ENCODE measurements around the gene DEFB124.
"Not testable (repeated sequence)": the region's sequence is repeated elsewhere in the genome, so short reads cannot be mapped to it uniquely, and the experiment has no call there.

DEFB124 gene, protein sequence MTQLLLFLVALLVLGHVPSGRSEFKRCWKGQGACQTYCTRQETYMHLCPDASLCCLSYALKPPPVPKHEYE

DNA sequence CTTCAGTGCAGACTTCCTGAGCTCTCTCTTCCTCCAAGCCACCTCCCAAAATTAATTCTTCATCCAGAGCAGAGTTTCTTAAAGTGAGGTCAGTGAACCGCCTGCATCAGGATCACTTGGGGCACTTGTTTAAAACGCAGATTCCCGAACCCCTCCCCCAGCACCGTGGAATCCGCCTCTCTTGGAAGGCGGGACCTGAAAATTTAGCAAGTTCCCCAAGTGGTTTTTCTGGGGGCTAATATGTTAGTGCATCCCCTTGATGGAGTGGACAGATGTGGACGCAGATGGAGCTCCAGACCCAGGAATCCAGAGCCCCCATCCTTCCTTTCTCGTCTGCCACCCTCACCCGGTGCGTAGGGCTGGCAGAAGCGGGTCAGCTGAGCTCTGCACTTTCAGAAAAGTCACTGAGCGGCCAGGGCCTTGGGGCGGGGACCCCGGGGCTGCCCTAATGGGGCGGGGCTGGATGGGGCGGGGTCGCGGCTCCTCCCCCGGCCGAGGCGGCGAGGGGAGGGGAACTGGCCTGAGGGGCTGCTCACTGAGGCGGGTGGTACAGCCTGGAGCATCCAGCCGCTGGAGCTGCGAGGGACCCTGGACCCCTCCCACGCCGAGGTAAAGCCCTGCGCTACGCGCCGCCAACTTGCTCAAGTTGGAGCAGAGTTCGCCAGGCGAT is at the start of gene DEFB124, which contains the start of gene REM1:
Gene DEFB124 (minus strand): TSS at position 370 of the 670 bp plus-strand sequence. CDS start 2,114 bp downstream, outside the sequence.
Gene REM1 (plus strand): TSS at position 531 of the 670 bp plus-strand sequence. CDS start 1,158 bp downstream, outside the sequence.
- in situ Hi-C loops (cut with MboI; ENCODE audit: low sequenced_read_pairs, unreplicated experiment): no loop called here
- no peak for DNase-seq (ENCODE audit: low spot score)
- TF ChIP-seq, protein P1, sequence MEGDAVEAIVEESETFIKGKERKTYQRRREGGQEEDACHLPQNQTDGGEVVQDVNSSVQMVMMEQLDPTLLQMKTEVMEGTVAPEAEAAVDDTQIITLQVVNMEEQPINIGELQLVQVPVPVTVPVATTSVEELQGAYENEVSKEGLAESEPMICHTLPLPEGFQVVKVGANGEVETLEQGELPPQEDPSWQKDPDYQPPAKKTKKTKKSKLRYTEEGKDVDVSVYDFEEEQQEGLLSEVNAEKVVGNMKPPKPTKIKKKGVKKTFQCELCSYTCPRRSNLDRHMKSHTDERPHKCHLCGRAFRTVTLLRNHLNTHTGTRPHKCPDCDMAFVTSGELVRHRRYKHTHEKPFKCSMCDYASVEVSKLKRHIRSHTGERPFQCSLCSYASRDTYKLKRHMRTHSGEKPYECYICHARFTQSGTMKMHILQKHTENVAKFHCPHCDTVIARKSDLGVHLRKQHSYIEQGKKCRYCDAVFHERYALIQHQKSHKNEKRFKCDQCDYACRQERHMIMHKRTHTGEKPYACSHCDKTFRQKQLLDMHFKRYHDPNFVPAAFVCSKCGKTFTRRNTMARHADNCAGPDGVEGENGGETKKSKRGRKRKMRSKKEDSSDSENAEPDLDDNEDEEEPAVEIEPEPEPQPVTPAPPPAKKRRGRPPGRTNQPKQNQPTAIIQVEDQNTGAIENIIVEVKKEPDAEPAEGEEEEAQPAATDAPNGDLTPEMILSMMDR (IDR thresholded peaks at IDR 0.05; ENCODE audit: borderline replicate concordance, control extremely low read depth, extremely low read depth, insufficient read depth, missing control alignments): no peak

DNA sequence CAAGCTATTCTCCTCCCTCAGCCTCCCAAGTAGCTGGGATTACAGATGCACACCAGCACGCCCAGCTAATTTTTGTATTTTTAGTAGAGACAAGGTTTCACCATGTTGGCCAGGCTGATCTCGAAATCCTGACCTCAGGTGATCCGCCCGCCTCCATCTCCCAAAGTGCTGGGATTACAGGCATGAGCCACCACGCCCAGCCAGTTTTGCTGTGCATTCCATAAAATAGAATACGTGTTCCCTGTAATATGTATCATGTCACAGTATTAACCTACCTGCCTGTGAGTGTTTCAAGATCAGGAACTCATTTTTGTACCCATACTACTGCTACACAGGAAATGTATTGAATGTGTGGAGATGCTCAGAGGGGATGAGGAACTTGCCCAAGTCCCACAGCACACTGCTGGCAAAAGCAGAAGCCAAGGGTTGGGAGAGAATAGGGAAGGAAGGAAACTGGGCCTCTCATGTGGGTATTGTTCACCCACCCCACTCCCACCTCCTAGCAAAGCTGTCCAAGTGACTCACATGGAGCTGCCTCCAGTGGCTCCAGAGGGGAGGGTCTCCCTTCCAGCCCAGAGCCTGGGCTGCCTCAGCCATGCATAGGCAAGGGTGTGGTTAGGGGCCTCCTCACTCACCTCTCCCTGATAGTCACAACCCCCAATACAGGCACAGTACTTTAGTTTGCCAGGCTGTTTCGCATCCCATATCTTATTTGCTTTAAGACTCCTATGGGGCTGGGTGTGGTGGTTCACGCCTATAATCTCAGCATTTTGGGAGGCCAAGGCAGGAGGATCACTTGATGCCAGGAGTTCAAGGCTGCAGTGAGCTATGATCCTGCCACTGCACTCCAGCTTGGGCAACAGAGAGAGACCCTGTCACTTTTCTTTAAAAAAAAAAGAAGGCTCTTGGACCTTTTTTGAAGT is 48.7 kb upstream of the DEFB124 start:
- no peak for DNase-seq (ENCODE audit: low spot score)
- in situ Hi-C loops (cut with MboI; ENCODE audit: low sequenced_read_pairs, unreplicated experiment): no loop called here
- TF ChIP-seq, protein P1 (IDR thresholded peaks at IDR 0.05; ENCODE audit: borderline replicate concordance, control extremely low read depth, extremely low read depth, insufficient read depth, missing control alignments): no peak

DNA sequence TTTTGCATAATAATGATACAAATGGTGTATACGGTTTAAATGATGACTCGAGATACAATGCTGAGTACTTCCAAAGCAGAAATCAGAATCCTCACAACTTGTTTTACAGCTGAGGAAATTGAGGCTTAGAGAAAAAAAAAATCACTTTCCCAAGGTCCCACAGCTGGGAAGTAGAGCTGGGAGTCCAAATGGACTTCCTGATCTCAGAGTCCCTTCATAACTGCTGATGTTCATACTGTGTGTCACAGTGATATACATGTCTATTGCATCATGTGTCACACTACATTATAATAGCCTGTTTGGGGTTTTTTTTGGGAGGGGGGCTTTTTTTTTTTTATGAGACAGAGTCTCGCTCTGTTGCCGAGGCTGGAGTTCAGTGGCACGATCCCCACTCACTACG is 47.8 kb upstream of the DEFB124 start:
- TF ChIP-seq, protein P1 (IDR thresholded peaks at IDR 0.05; ENCODE audit: borderline replicate concordance, control extremely low read depth, extremely low read depth, insufficient read depth, missing control alignments): no peak
- in situ Hi-C loops (cut with MboI; ENCODE audit: low sequenced_read_pairs, unreplicated experiment): no loop called here
- DNase-seq (ENCODE audit: low spot score): no peak

DNA sequence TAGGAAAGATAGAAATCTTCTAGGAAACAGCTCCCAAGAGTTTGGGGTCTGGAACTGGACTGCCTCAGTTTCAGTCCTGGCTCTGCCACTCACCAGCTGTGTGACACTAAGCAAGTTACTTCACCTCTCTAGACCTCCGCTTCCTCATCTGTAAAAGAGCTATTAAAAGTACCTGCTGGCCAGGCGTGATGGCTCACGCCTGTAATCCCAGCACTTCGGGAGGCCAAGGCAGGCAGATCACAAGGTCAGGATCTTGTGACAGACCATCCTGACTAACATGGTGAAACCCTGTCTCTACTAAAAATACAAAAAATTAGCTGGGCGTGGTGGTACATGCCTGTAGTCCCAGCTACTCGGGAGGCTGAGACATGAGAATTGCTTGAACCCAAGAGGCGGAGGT is 46.3 kb upstream of the DEFB124 start:
- in situ Hi-C loops (cut with MboI; ENCODE audit: low sequenced_read_pairs, unreplicated experiment); DNase-seq (ENCODE audit: low spot score): not testable (repeated sequence)

DNA sequence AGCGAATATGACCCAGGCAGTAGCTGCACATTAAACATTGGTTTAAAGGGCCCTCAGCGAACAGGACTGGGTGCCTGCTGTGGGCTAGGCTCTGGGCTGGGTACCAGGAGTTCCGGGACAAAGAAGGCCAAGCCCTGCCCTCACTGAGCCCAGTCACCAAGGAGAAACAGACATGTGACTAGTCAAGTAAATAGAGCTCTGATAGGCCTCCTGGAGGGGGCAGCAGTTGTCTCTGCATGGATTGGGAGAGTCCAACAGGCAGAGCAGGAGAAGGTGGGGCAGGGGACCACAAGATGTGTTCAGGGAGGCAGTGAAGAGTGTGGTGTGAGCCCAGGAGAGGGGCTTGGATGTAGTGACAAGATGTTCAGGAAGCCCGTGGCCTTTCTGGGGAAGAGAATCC is 42.4 kb upstream of the DEFB124 start:
- DNase-seq (ENCODE audit: low spot score): no peak
- TF ChIP-seq, protein P1 (IDR thresholded peaks at IDR 0.05; ENCODE audit: borderline replicate concordance, control extremely low read depth, extremely low read depth, insufficient read depth, missing control alignments): no peak
- in situ Hi-C loops (cut with MboI; ENCODE audit: low sequenced_read_pairs, unreplicated experiment): no loop called here

DNA sequence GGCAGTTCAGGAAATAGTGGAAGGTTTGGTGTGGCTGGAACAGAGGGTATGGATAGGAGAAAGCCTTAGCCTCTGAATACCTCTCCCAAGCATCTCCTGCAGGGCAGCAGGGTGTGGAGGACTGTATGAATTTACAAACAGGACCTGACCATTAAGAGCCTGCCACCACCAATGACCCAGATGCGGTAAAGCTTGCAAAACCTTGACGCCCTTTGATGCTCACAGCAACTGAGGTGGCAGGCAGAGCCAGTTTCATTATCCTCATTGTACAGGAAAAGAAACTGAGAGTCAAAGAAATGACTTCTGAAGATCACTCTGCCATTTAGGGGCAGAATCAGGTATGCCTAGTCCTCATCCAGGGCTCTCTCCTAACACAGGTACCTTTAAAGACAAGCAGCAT is 41.7 kb upstream of the DEFB124 start:
- no peak for DNase-seq (ENCODE audit: low spot score)
- in situ Hi-C loops (cut with MboI; ENCODE audit: low sequenced_read_pairs, unreplicated experiment): no loop called here
- TF ChIP-seq, protein P1 (IDR thresholded peaks at IDR 0.05; ENCODE audit: borderline replicate concordance, control extremely low read depth, extremely low read depth, insufficient read depth, missing control alignments): no peak

Data from GM13976 (cell line).